NCI-H2227 (cell line): ENCODE results near the gene CALCA.
A peak's percentile ranks its signal among the peaks of the same experiment; 100 is the strongest.
"Not testable (repeated sequence)": the region's sequence is repeated elsewhere in the genome, so short reads cannot be mapped to it uniquely, and the experiment has no call there.

Experiments
- DNase-seq: peaks from one replicate; lab custom pipeline; 2025; ENCODE audit not compliant: unreplicated experiment; lab: John Stamatoyannopoulos, UW

CALCA gene

GRCh38 chr11:14971865-14972580 lies at the start of gene CALCA:
TSS of gene CALCA (minus strand) at chr11:14972351. CDS start at chr11:14971192, 1,159 bp downstream.
- peak; percentile 3 for DNase-seq

- DNase-seq, result no peak
Measured at GRCh38 chr11:15016200-15016599, 44.0 kb upstream of the CALCA start.

- DNase-seq, result no peak
Measured at GRCh38 chr11:15011776-15012345, 39.7 kb upstream of the CALCA start.

GRCh38 chr11:15010865-15011264 lies 38.7 kb upstream of the CALCA start:
- no peak for DNase-seq

GRCh38 chr11:15006139-15006759 lies 34.1 kb upstream of the CALCA start:
- peak; percentile 33 for DNase-seq

GRCh38 chr11:14988133-14988532 lies 16.0 kb upstream of the CALCA start:
- DNase-seq, result not testable (repeated sequence)

GRCh38 chr11:14981507-14981906 lies 9.4 kb upstream of the CALCA start:
- no peak for DNase-seq

- DNase-seq, result no peak
Measured at GRCh38 chr11:14980854-14981253, 8.7 kb upstream of the CALCA start.

GRCh38 chr11:14977101-14977880 lies 5.1 kb upstream of the CALCA start:
- DNase-seq, result no peak

- no peak for DNase-seq
Measured at GRCh38 chr11:14975252-14975587, 3.1 kb upstream of the CALCA start.

GRCh38 chr11:14974515-14975251 lies 2.5 kb upstream of the CALCA start:
- DNase-seq, result peak; percentile 40

GRCh38 chr11:14973621-14974514 lies 1.7 kb upstream of the CALCA start:
- DNase-seq, result peak; percentile 23

- no peak for DNase-seq
Measured at GRCh38 chr11:14972581-14973495, 687 bp upstream of the CALCA start.

- peak; percentile 4 for DNase-seq
Measured at GRCh38 chr11:14969901-14970323, 2.2 kb downstream of the CALCA start.

- DNase-seq, result no peak
Measured at GRCh38 chr11:14967581-14968243, 4.4 kb downstream of the CALCA start.

GRCh38 chr11:14956111-14956510 lies 16.0 kb downstream of the CALCA start:
- no peak for DNase-seq

GRCh38 chr11:14954581-14954980 lies 17.6 kb downstream of the CALCA start:
- no peak for DNase-seq

- no peak for DNase-seq
Measured at GRCh38 chr11:14953904-14954303, 18.2 kb downstream of the CALCA start.
